GM21367 (cell line): ENCODE measurements around the gene RHOXF1.
"Not testable (repeated sequence)": the region's sequence is repeated elsewhere in the genome, so short reads cannot be mapped to it uniquely, and the experiment has no call there.

Experiments used
- ATAC-seq: cut with Tn5 transposase; IDR thresholded peaks from one replicate; pipeline ENCODE4 v1.9.1; 2021; ENCODE audit not compliant: unreplicated experiment

Gene RHOXF1

GRCh38 chrX:120115438-120115963, at the start of gene RHOXF1:
Gene RHOXF1 (minus strand): TSS chrX:120115913. CDS start chrX:120115862, 51 bp downstream.
- ATAC-seq = no peak

GRCh38 chrX:120159086-120159485, 43.4 kb upstream of the RHOXF1 start:
- ATAC-seq = not testable (repeated sequence)

GRCh38 chrX:120158313-120158712, 42.6 kb upstream of the RHOXF1 start, which contains the start of gene RHOXF2:
Gene RHOXF2 (plus strand): TSS chrX:120158613. CDS start chrX:120158751, 138 bp downstream.
- ATAC-seq = not testable (repeated sequence)

GRCh38 chrX:120150109-120150744, 34.5 kb upstream of the RHOXF1 start:
- ATAC-seq = not testable (repeated sequence)

GRCh38 chrX:120147537-120147936, 31.8 kb upstream of the RHOXF1 start:
- ATAC-seq = no peak

- not testable (repeated sequence) for ATAC-seq
These were observed 30.6 kb upstream of the RHOXF1 start for GRCh38 chrX:120146323-120146722.

GRCh38 chrX:120145295-120145925, 29.7 kb upstream of the RHOXF1 start:
- no peak for ATAC-seq

- ATAC-seq = no peak
These were observed 28.6 kb upstream of the RHOXF1 start for GRCh38 chrX:120144178-120144844.

GRCh38 chrX:120140293-120140981, 24.7 kb upstream of the RHOXF1 start:
- ATAC-seq = no peak

- no peak for ATAC-seq
These were observed 21.7 kb upstream of the RHOXF1 start for GRCh38 chrX:120137439-120137838.

GRCh38 chrX:120136840-120137239, 21.1 kb upstream of the RHOXF1 start:
- no peak for ATAC-seq

- no peak for ATAC-seq
These were observed 20.4 kb upstream of the RHOXF1 start for GRCh38 chrX:120136128-120136527.

GRCh38 chrX:120128306-120128846, 12.7 kb upstream of the RHOXF1 start:
- ATAC-seq = not testable (repeated sequence)

- no peak for ATAC-seq
These were observed 9.7 kb upstream of the RHOXF1 start for GRCh38 chrX:120125444-120125843.

- no peak for ATAC-seq
These were observed 4.5 kb upstream of the RHOXF1 start for GRCh38 chrX:120120223-120120622.

- no peak for ATAC-seq
These were observed 4.1 kb downstream of the RHOXF1 start for GRCh38 chrX:120111611-120112010.

- no peak for ATAC-seq
These were observed 6.3 kb downstream of the RHOXF1 start for GRCh38 chrX:120109378-120109777.

GRCh38 chrX:120104707-120105106, 11.0 kb downstream of the RHOXF1 start:
- not testable (repeated sequence) for ATAC-seq

GRCh38 chrX:120101057-120101456, 14.7 kb downstream of the RHOXF1 start:
- ATAC-seq = not testable (repeated sequence)

GRCh38 chrX:120090208-120090607, 25.5 kb downstream of the RHOXF1 start:
- no peak for ATAC-seq
